HEK293T (cell line): ENCODE data around the gene FAM114A1.

Source experiments
- CTCF ChIA-PET: fragments of 350-600 bp; formaldehyde crosslinking; extraction: SDS; loops from one replicate; lab custom pipeline; 2021; ENCODE audit warnings: antibody characterized with exemption, inconsistent platforms; lab: Yijun Ruan, JAX
- POLR2A ChIA-PET: fragments of 350-600 bp; formaldehyde crosslinking; extraction: SDS; loops from one replicate; lab custom pipeline; 2020; ENCODE audit warnings: antibody characterized with exemption, inconsistent platforms; lab: Yijun Ruan, JAX
- DNase-seq: peaks from one replicate; pipeline ENCODE4 v3.0.0; 2012; ENCODE audit warnings: mixed read lengths; ENCODE audit errors: extremely low spot score
- ARNT ChIP-seq: fragments of 450-650 bp; IDR thresholded peaks from 2 replicates; pipeline ENCODE4 v1.6.1; 2017; ENCODE audit warnings: mild to moderate bottlenecking
- BHLHE40 ChIP-seq: fragments of 450-650 bp; IDR thresholded peaks from 2 replicates; pipeline ENCODE4 v1.6.1; 2016; ENCODE audit warnings: mild to moderate bottlenecking, moderate library complexity, borderline replicate concordance
- CTBP1 ChIP-seq: fragments of 450-650 bp; IDR thresholded peaks from 2 replicates; pipeline ENCODE4 v1.6.1; 2016; ENCODE audit warnings: borderline replicate concordance
- ELF4 ChIP-seq: fragments of 450-650 bp; IDR thresholded peaks from 2 replicates; pipeline ENCODE4 v1.6.1; 2017; ENCODE audit warnings: antibody characterized with exemption
- FOXA1 ChIP-seq: fragments of 450-650 bp; IDR thresholded peaks from 2 replicates; pipeline ENCODE4 v1.6.1; 2016; ENCODE audit warnings: mild to moderate bottlenecking
- FOXK2 ChIP-seq: fragments of 450-650 bp; IDR thresholded peaks from 2 replicates; pipeline ENCODE4 v1.6.1; 2016; ENCODE audit warnings: mild to moderate bottlenecking
- FOXM1 ChIP-seq: fragments of 450-650 bp; IDR thresholded peaks from 2 replicates; pipeline ENCODE4 v1.6.1; 2017; ENCODE audit warnings: mild to moderate bottlenecking, borderline replicate concordance
- HDGF ChIP-seq: fragments of 450-650 bp; IDR thresholded peaks from 2 replicates; pipeline ENCODE4 v1.6.1; 2017; ENCODE audit warnings: antibody characterized with exemption, borderline replicate concordance
- L3MBTL2 ChIP-seq: fragments of 450-650 bp; conservative IDR thresholded peaks from 2 replicates; pipeline ENCODE4 v1.6.1; 2016; ENCODE audit warnings: mild to moderate bottlenecking
- LEF1 ChIP-seq: fragments of 450-650 bp; IDR thresholded peaks from 2 replicates; pipeline ENCODE4 v1.6.1; 2017; ENCODE audit warnings: mild to moderate bottlenecking, borderline replicate concordance
- SP1 ChIP-seq: fragments of 450-650 bp; IDR thresholded peaks from 2 replicates; pipeline ENCODE4 v1.6.1; 2017
- TARDBP ChIP-seq: fragments of 450-650 bp; IDR thresholded peaks from 2 replicates; pipeline ENCODE4 v1.6.1; 2016
- TF ChIP-seq, protein P1 (sequence below): fragments of 450-650 bp; IDR thresholded peaks from 2 replicates; pipeline ENCODE4 v1.6.1; 2016

The FAM114A1 gene

DNA sequence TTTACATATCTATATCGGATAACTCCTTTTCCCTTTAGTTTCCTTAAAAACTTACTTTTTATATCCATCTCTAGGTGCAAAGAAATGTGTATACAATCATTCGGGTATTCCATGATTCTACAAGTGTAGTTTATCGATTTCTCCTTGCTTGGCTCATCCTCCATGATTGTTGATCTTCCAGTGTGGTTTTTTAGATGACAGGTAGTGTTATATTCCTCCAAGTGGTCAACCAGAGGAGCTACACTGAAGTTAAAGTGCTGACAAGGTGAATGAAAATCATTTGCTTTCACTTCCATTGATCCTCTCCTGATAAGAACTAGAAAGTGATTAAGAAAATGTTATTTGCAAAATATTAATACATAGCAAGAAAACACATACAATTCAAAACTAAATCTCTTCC, 126.1 kb downstream of the FAM114A1 start:
- no peak for TF ChIP-seq FOXA1
- TF ChIP-seq TARDBP = no peak
- TF ChIP-seq, protein P1, sequence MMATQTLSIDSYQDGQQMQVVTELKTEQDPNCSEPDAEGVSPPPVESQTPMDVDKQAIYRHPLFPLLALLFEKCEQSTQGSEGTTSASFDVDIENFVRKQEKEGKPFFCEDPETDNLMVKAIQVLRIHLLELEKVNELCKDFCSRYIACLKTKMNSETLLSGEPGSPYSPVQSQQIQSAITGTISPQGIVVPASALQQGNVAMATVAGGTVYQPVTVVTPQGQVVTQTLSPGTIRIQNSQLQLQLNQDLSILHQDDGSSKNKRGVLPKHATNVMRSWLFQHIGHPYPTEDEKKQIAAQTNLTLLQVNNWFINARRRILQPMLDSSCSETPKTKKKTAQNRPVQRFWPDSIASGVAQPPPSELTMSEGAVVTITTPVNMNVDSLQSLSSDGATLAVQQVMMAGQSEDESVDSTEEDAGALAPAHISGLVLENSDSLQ = no peak
- no peak for TF ChIP-seq ELF4
- TF ChIP-seq BHLHE40 = no peak
- no peak for TF ChIP-seq FOXM1
- no peak for TF ChIP-seq FOXK2
- TF ChIP-seq HDGF = no peak
- TF ChIP-seq ARNT = no peak
- TF ChIP-seq CTBP1 = no peak
- TF ChIP-seq LEF1 = no peak
- no peak for TF ChIP-seq L3MBTL2
- CTCF ChIA-PET = interaction anchor here (0.6 kb wide), 1 partner anchor 14 kb away, joined by 3 read pairs; no protein-coding TSS in a partner anchor
- DNase-seq = peak; percentile 13
- POLR2A ChIA-PET = no interaction called here

DNA sequence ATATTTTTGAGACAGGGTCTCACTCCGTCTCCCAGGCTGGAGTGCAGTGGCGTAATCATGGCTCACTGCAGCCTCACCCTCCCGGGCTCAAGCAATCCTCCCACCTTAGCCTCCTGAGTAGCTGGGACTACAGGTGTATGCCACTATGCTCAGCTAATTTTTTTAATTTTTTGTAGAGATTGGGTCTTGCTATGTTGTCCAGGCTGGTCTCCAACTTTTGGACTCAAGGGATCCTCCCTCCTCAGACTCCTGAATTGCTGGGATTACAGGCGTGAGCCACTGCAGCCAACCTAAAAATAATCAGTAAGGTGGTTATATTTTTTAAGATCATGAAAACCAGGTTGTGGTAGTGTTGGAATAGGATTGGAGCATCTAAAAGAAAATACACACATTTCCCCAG, 126.5 kb downstream of the FAM114A1 start:
- no peak for DNase-seq
- POLR2A ChIA-PET = no interaction called here
- CTCF ChIA-PET = no interaction called here
- TF ChIP-seq SP1 = no peak
- TF ChIP-seq ELF4 = no peak
- TF ChIP-seq BHLHE40 = no peak
- no peak for TF ChIP-seq FOXA1
- no peak for TF ChIP-seq LEF1
- TF ChIP-seq TARDBP = no peak
- TF ChIP-seq, protein P1 = no peak
